ENCODE measurements around the gene SEMA3A. TPM values are rescaled to one million over a fixed set of nuclear protein-coding genes. Genes with fewer than 3 reads are reported as not detected.

SEMA3A gene
- total RNA-seq, result 3.7 and 5.0 TPM in 2 replicates

DNA sequence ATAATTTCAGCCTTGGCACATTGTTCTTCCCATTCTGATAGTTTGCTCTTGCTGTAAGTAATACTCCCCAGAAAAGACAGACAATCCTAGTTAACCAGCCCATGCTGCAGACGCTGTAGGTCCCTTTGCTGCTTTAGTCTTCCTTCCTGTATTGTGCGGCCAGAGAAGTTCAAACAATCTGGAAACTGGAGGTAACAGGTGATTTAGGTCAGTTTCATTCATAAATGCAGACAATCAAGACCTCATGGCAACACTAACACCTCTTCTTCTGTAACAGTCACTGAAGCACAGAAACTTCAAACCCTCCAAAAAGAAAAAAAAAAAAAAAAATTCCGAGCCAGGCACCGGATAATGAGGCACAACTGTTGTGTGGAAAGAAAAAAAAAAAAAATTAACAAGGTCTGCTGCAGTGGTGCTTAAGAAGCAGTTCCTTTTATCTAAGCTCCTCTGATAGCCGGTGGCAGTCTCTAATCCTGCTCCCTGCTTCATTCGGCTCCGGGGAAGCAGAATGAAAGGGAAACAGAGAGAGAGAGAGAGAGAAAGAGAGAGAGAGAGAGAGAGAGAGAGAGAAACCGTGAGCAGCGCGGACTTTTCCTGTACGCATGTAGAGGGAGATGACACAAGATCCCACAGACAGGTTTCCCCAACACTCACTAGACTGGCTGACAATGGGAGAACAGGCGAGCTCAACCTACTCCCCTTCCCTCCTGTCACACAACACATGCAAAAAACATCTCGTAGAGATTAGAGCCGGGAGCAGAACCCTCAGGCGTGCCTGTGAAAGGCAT lies at the start of gene SEMA3A:
Gene SEMA3A, minus strand, starts transcription at position 306 of the 788 bp plus-strand sequence. Its CDS starts 203 bp downstream, at position 103.

